Measurements from ENCODE around the gene MVK. TPM values are rescaled to one million over a fixed set of nuclear protein-coding genes. Genes with fewer than 3 reads are reported as not detected.
"Not testable (repeated sequence)": the region's sequence is repeated elsewhere in the genome, so short reads cannot be mapped to it uniquely, and the experiment has no call there.

Gene MVK
- polyA plus RNA-seq, 2 donors, result 52.3 to 82.3 TPM

DNA sequence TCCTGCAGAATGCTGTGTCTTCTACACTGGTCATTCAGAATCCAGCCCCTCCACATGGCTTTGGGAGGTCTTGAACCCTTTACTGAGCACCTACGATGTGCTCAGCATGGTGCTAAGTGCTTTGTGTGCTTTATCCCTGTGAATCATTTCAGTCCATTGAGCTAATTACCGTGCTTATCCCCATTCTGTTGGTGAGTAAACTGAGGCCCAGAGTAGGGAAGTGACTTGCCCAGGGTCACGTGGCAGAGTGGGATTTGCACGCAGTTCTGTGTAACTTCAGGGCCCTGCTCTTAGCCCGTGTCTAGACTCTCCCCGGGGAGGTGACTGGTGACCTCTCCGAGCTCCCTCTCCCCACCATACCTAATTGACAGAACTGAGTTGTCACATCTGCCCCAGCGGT, 27.4 kb downstream of the MVK start:
- H3K9me3 ChIP-seq (ENCODE audit: control insufficient read depth in 2 of 2, insufficient read depth in 1 of 2, low read depth in 1 of 2, low read length in 1 of 2), result peaks cover 0 to 2% of the 10 kb centered on the region in 2 donors
- 88 to 92% methylated on average over 8 of the region's 8 CpGs for WGBS, 2 donors
- H3K4me1 ChIP-seq (ENCODE audit: control insufficient read depth in 2 of 2, insufficient read depth in 2 of 2, low read length in 1 of 2), result no peaks in the 10 kb centered on the region
- H3K27ac ChIP-seq (ENCODE audit: low read depth in 2 of 2, low read length in 1 of 2), result no peak overlapping the region
- no peaks in the 10 kb centered on the region for H3K27me3 ChIP-seq (ENCODE audit: control insufficient read depth in 1 of 2, insufficient read depth in 2 of 2, low read length in 2 of 2)
- peaks cover 0 to 10% of the 10 kb centered on the region in 2 donors for H3K36me3 ChIP-seq (ENCODE audit: control insufficient read depth in 2 of 2, insufficient read depth in 2 of 2, low read length in 1 of 2)
- no peak overlapping the region for H3K4me3 ChIP-seq (ENCODE audit: low read depth in 1 of 2, low read length in 2 of 2)

- Histone ChIP-seq H3K27ac (ENCODE audit: low read depth in 2 of 2, low read length in 1 of 2) (no peak overlapping the region), H3K27me3 (ENCODE audit: control insufficient read depth in 1 of 2, insufficient read depth in 2 of 2, low read length in 2 of 2) (no peaks in the 10 kb centered on the region), H3K4me1 (ENCODE audit: control insufficient read depth in 2 of 2, insufficient read depth in 2 of 2, low read length in 1 of 2) (no peaks in the 10 kb centered on the region), H3K36me3 (ENCODE audit: control insufficient read depth in 2 of 2, insufficient read depth in 2 of 2, low read length in 1 of 2) (peaks cover 0 to 4% of the 10 kb centered on the region in 2 donors), H3K4me3 (ENCODE audit: low read depth in 1 of 2, low read length in 2 of 2) (no peak overlapping the region), H3K9me3 (ENCODE audit: control insufficient read depth in 2 of 2, insufficient read depth in 1 of 2, low read depth in 1 of 2, low read length in 1 of 2) (peaks cover 0 to 2% of the 10 kb centered on the region in 2 donors)
- WGBS, 2 donors, result 88 to 90% methylated on average over 8 of the region's 8 CpGs
Measured at GRCh38 chr12:109601557-109601956, 28.0 kb downstream of the MVK start.

GRCh38 chr12:109602132-109602531, 28.5 kb downstream of the MVK start:
- WGBS, 2 donors, result 87 to 88% methylated on average over 5 of the region's 5 CpGs
- not testable (repeated sequence) for H3K9me3 ChIP-seq (ENCODE audit: control insufficient read depth in 2 of 2, insufficient read depth in 1 of 2, low read depth in 1 of 2, low read length in 1 of 2); H3K4me3 ChIP-seq (ENCODE audit: low read depth in 1 of 2, low read length in 2 of 2); H3K4me1 ChIP-seq (ENCODE audit: control insufficient read depth in 2 of 2, insufficient read depth in 2 of 2, low read length in 1 of 2); H3K27me3 ChIP-seq (ENCODE audit: control insufficient read depth in 1 of 2, insufficient read depth in 2 of 2, low read length in 2 of 2); H3K36me3 ChIP-seq (ENCODE audit: control insufficient read depth in 2 of 2, insufficient read depth in 2 of 2, low read length in 1 of 2); H3K27ac ChIP-seq (ENCODE audit: low read depth in 2 of 2, low read length in 1 of 2)

DNA sequence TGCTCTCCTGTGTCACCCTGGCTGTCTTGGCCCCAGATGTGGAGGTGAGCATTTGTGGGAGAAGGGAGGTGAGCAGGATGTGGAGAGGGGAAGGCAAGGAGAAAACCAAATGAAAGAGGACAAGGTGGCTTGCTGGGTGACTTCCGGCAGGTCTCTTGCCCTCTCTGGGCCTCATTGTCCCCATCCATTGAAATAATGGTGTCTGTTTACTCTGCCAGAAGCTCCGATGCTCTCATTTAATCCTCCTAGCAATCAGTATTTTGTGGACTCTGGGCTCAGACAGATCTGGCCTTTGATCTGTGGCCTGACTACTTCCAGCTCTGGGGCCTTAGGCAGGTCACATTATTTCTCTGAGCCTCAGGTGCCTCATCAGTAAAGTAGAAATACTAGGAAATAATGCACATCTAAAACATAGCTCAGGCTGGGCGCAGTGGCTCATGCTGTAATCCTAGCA, 30.6 kb downstream of the MVK start:
- Histone ChIP-seq H3K27ac (ENCODE audit: low read depth in 2 of 2, low read length in 1 of 2) (no peak overlapping the region), H3K4me3 (ENCODE audit: low read depth in 1 of 2, low read length in 2 of 2) (no peak overlapping the region), H3K9me3 (ENCODE audit: control insufficient read depth in 2 of 2, insufficient read depth in 1 of 2, low read depth in 1 of 2, low read length in 1 of 2) (peaks cover 0 to 2% of the 10 kb centered on the region in 2 donors), H3K4me1 (ENCODE audit: control insufficient read depth in 2 of 2, insufficient read depth in 2 of 2, low read length in 1 of 2) (no peaks in the 10 kb centered on the region), H3K27me3 (ENCODE audit: control insufficient read depth in 1 of 2, insufficient read depth in 2 of 2, low read length in 2 of 2) (no peaks in the 10 kb centered on the region), H3K36me3 (ENCODE audit: control insufficient read depth in 2 of 2, insufficient read depth in 2 of 2, low read length in 1 of 2) (no peaks in the 10 kb centered on the region)
- 86 to 90% methylated on average over 3 of the region's 3 CpGs for WGBS, 2 donors

GRCh38 chr12:109605016-109605415, 31.4 kb downstream of the MVK start:
- WGBS, 2 donors, result 77 to 84% methylated on average over 5 of the region's 5 CpGs
- no peak overlapping the region for H3K27ac ChIP-seq (ENCODE audit: low read depth in 2 of 2, low read length in 1 of 2)
- H3K36me3 ChIP-seq (ENCODE audit: control insufficient read depth in 2 of 2, insufficient read depth in 2 of 2, low read length in 1 of 2), result no peaks in the 10 kb centered on the region
- H3K9me3 ChIP-seq (ENCODE audit: control insufficient read depth in 2 of 2, insufficient read depth in 1 of 2, low read depth in 1 of 2, low read length in 1 of 2), result peaks cover 0 to 2% of the 10 kb centered on the region in 2 donors
- H3K4me1 ChIP-seq (ENCODE audit: control insufficient read depth in 2 of 2, insufficient read depth in 2 of 2, low read length in 1 of 2), result no peaks in the 10 kb centered on the region
- H3K4me3 ChIP-seq (ENCODE audit: low read depth in 1 of 2, low read length in 2 of 2), result no peak overlapping the region
- H3K27me3 ChIP-seq (ENCODE audit: control insufficient read depth in 1 of 2, insufficient read depth in 2 of 2, low read length in 2 of 2), result no peaks in the 10 kb centered on the region

- no peaks in the 10 kb centered on the region for H3K36me3 ChIP-seq (ENCODE audit: control insufficient read depth in 2 of 2, insufficient read depth in 2 of 2, low read length in 1 of 2)
- no peaks in the 10 kb centered on the region for H3K4me1 ChIP-seq (ENCODE audit: control insufficient read depth in 2 of 2, insufficient read depth in 2 of 2, low read length in 1 of 2)
- no peaks in the 10 kb centered on the region for H3K27me3 ChIP-seq (ENCODE audit: control insufficient read depth in 1 of 2, insufficient read depth in 2 of 2, low read length in 2 of 2)
- H3K9me3 ChIP-seq (ENCODE audit: control insufficient read depth in 2 of 2, insufficient read depth in 1 of 2, low read depth in 1 of 2, low read length in 1 of 2), result peaks cover 0 to 2% of the 10 kb centered on the region in 2 donors
- no peak overlapping the region for H3K27ac ChIP-seq (ENCODE audit: low read depth in 2 of 2, low read length in 1 of 2)
- WGBS, 2 donors, result 81 to 84% methylated on average over 13 of the region's 13 CpGs
- H3K4me3 ChIP-seq (ENCODE audit: low read depth in 1 of 2, low read length in 2 of 2), result no peak overlapping the region
Measured at GRCh38 chr12:109605599-109606228, 32.1 kb downstream of the MVK start.

GRCh38 chr12:109606320-109607028, 32.9 kb downstream of the MVK start:
- 17 to 20% methylated on average over 29 to 30 of the region's 30 CpGs for WGBS, 2 donors
- no peak overlapping the region for H3K4me3 ChIP-seq (ENCODE audit: low read depth in 1 of 2, low read length in 2 of 2)
- no peak overlapping the region for H3K27ac ChIP-seq (ENCODE audit: low read depth in 2 of 2, low read length in 1 of 2)

DNA sequence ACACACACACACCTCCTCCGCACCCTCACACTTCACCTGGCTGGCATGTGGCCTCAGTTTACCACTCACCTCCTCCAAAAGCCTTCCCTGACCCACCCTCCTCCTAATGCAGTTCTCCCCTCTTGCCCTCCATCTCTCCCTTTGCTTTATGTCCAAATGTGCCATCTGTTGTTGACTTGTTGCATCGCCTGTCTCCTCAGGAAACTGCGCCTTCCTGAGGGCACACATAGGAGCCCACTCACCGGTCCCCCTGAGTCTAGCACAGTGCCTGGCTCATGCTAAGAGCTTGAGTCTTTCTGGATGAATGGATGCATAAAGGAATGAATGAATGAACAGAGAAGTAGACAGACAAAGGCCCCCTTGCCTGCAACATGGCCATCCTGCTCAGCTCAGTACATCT, 34.0 kb downstream of the MVK start:
- 89 to 94% methylated on average over 4 of the region's 4 CpGs for WGBS, 2 donors

More at GRCh38 chr12:109606320-109607028, 32.9 kb downstream of the MVK start:
- Histone ChIP-seq H3K9me3 (ENCODE audit: control insufficient read depth in 2 of 2, insufficient read depth in 1 of 2, low read depth in 1 of 2, low read length in 1 of 2) (peaks cover 0 to under 1% of the 10 kb centered on the region in 2 donors), H3K4me1 (ENCODE audit: control insufficient read depth in 2 of 2, insufficient read depth in 2 of 2, low read length in 1 of 2) (no peaks in the 10 kb centered on the region), H3K36me3 (ENCODE audit: control insufficient read depth in 2 of 2, insufficient read depth in 2 of 2, low read length in 1 of 2) (no peaks in the 10 kb centered on the region), H3K27me3 (ENCODE audit: control insufficient read depth in 1 of 2, insufficient read depth in 2 of 2, low read length in 2 of 2) (no peaks in the 10 kb centered on the region)

DNA sequence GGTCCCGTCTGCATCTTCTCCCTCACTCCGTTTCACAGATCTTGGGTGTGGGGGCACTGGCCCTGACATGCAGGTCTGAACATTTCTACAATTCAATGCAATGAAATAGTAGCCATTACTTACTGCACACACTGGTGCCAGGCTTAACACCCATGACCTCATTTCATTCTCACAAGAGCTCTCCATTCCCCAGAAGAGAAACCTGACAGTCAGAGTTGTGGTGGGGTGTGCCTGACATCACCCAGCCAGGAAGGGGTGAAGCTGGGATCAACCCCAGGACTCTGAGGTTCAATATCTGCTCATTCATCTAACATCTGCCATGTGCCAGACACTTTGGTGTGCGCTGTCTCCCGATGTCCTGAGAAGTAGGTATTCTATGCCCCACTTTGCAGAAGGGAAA, 34.7 kb downstream of the MVK start:
- Histone ChIP-seq H3K4me1 (ENCODE audit: control insufficient read depth in 2 of 2, insufficient read depth in 2 of 2, low read length in 1 of 2) (no peaks in the 10 kb centered on the region), H3K27me3 (ENCODE audit: control insufficient read depth in 1 of 2, insufficient read depth in 2 of 2, low read length in 2 of 2) (no peaks in the 10 kb centered on the region), H3K9me3 (ENCODE audit: control insufficient read depth in 2 of 2, insufficient read depth in 1 of 2, low read depth in 1 of 2, low read length in 1 of 2) (no peaks in the 10 kb centered on the region), H3K4me3 (ENCODE audit: low read depth in 1 of 2, low read length in 2 of 2) (no peak overlapping the region), H3K27ac (ENCODE audit: low read depth in 2 of 2, low read length in 1 of 2) (no peak overlapping the region), H3K36me3 (ENCODE audit: control insufficient read depth in 2 of 2, insufficient read depth in 2 of 2, low read length in 1 of 2) (no peaks in the 10 kb centered on the region)
- WGBS, 2 donors, result 83 to 92% methylated on average over 4 of the region's 4 CpGs

More for the DNA sequence above, 34.0 kb downstream of the MVK start:
- Histone ChIP-seq H3K36me3 (ENCODE audit: control insufficient read depth in 2 of 2, insufficient read depth in 2 of 2, low read length in 1 of 2) (no peaks in the 10 kb centered on the region), H3K27ac (ENCODE audit: low read depth in 2 of 2, low read length in 1 of 2) (no peak overlapping the region), H3K4me1 (ENCODE audit: control insufficient read depth in 2 of 2, insufficient read depth in 2 of 2, low read length in 1 of 2) (no peaks in the 10 kb centered on the region), H3K27me3 (ENCODE audit: control insufficient read depth in 1 of 2, insufficient read depth in 2 of 2, low read length in 2 of 2) (no peaks in the 10 kb centered on the region), H3K4me3 (ENCODE audit: low read depth in 1 of 2, low read length in 2 of 2) (no peak overlapping the region), H3K9me3 (ENCODE audit: control insufficient read depth in 2 of 2, insufficient read depth in 1 of 2, low read depth in 1 of 2, low read length in 1 of 2) (no peaks in the 10 kb centered on the region)

DNA sequence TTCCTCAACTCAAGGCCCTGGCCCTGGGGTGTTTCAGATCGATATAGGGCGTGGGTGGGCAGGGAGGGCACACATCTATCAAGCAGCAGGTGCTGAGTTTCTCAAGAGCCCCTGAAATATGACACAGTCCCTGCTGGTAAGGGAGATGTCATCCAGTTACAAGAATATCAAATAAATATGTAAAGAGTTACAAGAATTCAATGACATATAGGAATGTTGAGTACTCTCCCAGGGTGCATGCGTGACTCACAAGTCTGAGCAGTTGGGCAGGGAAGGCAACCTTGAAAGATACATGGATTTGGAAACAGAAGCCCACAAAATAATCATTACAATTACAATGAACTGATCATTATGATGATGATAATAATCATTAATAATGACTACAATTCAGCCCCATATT, 35.2 kb downstream of the MVK start:
- WGBS, 2 donors, result 90 to 93% methylated on average over 3 of the region's 3 CpGs

More for the DNA sequence above, 35.2 kb downstream of the MVK start:
- no peaks in the 10 kb centered on the region for H3K9me3 ChIP-seq (ENCODE audit: control insufficient read depth in 2 of 2, insufficient read depth in 1 of 2, low read depth in 1 of 2, low read length in 1 of 2)
- H3K4me3 ChIP-seq (ENCODE audit: low read depth in 1 of 2, low read length in 2 of 2), result no peak overlapping the region
- H3K27ac ChIP-seq (ENCODE audit: low read depth in 2 of 2, low read length in 1 of 2), result no peak overlapping the region
- H3K27me3 ChIP-seq (ENCODE audit: control insufficient read depth in 1 of 2, insufficient read depth in 2 of 2, low read length in 2 of 2), result no peaks in the 10 kb centered on the region
- H3K4me1 ChIP-seq (ENCODE audit: control insufficient read depth in 2 of 2, insufficient read depth in 2 of 2, low read length in 1 of 2), result no peaks in the 10 kb centered on the region
- H3K36me3 ChIP-seq (ENCODE audit: control insufficient read depth in 2 of 2, insufficient read depth in 2 of 2, low read length in 1 of 2), result no peaks in the 10 kb centered on the region
